NOMO-1 treated with DMSO at 0.1 percent for 48 hours (cell line): Measurements from ENCODE around the gene CLMP.

Experiments used
- DNase-seq: peaks from one replicate; lab custom pipeline; 2025; ENCODE audit not compliant: unreplicated experiment; lab: John Stamatoyannopoulos, UW

Gene CLMP

GRCh38 chr11:123195188-123196059 is at the start of gene CLMP:
TSS of gene CLMP (minus strand) at chr11:123195248. CDS start at chr11:123194940, 308 bp downstream.
- DNase-seq: no peak

DNA sequence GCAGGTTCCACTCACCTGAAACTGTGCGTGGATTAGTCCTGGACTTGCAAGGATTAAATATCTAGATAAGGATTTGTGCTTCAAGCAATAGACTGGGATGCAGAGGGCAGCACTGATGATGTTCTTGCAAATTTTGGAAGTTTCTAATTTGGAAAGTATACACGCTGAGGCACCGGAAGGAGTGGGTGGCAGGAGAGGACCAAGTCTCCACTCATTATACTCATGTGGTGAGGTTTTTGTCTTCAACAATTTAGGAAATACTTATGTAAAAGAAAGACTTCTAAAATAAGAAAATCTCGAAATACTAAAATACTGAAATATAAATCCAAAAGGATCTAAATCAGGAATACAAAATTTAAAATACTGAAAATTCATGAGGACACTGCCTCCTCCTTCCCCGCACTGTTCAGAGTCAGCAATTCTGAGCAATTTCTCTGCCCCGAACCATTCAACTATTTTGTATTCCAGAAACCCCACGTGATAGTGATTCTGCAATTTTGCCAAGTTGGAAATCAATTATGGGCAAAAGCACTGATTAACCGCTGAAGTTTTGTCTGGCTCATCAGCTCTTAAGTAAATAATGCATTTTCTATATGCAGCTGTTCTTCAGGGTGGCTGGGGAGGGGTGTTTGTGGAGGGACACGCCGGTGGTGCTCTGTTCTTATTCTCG is 47.0 kb upstream of the CLMP start:
- DNase-seq: no peak

GRCh38 chr11:123241294-123241693 is 46.2 kb upstream of the CLMP start:
- DNase-seq: no peak

GRCh38 chr11:123239191-123240150 is 44.4 kb upstream of the CLMP start:
- no peak for DNase-seq

DNA sequence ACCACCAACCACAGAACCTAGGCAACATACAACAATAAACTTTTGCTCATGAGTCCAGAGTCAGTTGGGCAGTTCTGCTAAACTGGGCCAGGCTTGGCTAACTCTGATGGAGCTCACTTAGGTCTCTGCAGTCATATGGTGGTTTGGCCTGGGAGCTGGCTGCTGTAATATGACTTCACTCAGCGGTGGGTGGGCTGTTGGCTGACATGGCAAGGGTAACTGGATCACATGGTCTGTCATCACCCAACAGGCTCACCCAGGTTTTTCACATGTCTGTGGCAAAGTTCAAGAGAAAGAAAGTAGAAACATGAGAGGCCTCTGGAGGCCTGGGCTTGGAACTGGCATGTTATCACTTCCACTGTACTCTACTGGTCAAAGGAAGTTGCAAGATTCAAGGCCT is 43.2 kb upstream of the CLMP start:
- DNase-seq: peak; percentile 25

DNA sequence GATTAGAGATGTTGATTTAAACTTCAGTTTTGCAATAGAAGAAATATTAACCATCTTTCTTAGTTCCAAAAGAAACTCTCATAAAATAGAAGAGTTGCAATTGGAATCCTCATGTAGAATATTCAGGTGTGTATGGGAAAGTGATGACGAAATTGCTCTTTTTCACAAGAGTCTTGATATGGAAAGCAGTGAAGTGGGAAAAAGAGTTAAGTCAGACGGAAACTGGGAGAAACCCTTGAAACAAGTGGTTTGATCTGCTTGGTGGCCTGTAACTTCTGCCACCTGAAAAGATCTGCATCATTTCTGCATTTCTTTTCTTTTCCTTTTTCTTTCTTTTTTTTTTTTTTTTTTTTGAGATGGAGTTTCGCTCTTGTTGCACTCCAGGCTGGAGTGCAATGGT is 41.8 kb upstream of the CLMP start:
- DNase-seq: no peak

DNA sequence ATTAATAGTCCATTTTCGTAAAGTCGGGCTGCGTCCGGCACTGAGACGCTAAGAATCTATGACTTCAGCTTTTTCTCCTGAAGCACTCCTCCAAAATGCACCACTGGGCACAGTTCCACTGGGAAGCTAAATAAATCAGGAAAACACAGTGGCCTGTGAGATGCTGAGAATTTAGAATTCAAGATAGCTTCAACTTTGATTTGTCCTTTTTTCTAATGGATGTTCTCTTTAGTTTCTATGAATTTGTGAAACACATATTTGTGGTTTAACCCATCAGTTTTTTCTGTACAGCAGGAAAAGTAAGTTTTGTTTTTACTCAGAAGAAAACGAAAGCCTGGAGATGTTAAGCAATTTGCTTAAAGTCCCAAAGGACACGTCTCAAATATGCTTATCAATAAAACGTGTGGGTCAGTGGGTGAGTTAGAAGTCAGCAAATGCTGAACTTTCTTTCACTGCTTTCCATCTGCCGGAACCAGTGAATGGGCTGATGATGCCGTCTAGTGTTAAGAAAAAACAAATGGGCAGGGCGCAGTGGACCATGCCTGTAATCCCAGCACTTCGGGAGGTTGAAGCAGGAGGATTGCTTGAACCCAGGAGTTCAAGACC is 40.7 kb upstream of the CLMP start:
- no peak for DNase-seq

DNA sequence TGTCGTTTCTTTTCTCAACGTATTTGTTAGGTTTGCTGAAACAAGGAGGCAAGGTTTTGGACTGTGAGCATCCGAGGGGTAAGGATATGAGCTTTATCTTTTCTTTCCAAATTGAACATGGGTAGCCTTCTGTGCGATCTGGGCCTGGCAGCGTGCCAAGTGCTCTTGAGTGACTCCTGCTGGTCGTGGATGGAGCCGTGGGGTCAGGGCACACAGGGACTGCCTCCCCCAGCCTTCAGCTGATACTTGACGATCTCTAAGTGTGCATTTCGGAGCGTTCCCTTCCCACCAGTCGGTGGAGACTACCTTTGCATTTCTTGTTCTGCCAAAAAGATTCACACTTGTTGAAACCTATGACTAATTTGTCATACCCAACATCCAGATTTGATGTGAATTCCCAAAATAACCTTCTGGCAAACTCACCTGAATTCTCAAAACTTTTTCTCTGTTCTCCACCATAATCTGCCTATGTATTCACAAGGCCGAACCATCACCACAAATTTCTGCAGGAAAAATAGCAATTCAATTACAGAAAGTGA is 40.1 kb upstream of the CLMP start:
- DNase-seq: no peak

DNA sequence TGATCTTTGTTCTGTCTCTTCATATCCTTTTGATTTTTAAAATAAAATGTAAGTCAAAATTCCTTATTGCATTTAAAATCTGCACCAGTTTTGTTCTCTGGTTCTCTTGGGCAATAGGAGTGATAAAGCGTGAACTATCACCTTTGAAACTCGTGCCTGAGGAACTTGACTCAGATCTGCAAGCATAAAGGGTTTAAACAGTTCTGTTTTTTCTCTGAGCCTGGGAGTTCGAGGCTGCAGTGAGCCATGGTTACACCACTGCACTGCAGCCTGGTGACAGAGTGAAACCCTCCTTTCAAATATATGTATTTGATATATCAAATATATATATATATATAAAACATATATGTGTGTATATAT is 38.9 kb upstream of the CLMP start:
- DNase-seq: peak; percentile 53

DNA sequence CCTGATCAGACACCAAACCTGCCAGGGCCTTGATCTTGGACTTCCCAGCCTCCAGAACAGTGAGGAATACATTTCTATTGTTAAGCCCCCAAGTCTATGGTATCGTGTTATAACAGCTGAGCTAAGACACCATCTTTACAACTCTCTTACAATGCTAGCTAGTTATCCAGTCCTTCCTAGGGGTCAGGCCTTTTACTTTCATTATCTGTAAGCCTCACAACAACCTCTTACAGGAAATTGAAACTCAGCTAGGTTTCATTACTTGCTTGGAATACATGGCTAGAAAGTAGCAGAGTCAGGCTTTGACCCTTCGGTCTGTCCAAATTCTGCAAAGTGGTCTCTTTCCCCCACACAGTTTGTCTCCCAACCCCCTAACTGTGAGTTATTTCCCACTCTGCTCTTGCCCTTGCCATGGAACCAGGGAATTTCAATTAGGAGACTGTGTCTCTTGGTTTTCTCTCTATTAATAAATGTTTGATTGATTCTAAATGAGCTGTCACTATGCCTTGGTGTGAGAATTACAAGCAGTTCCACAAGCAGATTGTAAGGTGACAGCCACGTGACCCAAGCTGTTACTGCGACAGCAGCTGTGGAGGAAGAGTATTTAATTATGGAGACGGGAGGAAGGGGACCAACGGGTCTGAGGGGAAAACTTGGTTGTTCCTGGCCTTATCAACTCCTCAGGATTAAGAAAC is 38.4 kb upstream of the CLMP start:
- peak; percentile 33 for DNase-seq

DNA sequence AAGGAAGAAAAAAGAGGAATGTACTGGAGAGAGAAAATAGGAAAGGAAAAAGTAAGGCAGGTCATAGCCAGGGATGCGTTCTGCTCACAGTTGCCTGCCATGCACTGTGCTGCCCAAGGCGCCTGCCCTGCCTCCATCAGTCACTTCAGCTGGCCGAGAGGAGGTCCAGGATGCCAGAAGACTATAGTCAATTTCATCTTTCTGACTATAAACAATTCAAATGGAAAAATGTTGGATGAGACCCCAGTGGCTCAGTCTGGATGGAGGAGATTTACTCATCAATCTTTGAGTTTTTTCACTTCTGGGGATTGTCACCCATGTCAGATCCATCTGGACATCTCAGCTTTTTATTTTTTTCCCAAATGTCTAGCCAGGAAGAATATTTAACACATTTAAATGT is 36.7 kb upstream of the CLMP start:
- DNase-seq: no peak

DNA sequence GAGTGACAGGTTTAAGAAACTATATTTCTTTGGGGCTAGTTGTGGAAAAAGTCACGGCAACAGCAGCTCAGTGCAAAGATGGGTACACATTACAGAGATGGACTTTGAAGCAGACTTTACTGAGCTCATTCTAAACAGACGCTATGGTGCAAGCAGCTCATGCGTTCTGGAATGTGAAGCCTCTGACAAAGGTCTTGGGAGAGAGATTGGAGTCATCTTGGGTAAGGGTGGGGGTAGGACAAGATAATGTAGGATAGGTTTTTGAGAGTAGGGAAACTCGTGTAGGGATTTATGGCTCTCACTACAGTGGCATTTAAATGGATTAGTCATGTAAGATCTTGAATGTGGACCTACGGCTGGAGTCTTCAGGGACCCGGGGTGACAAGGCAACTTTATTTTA is 36.2 kb upstream of the CLMP start:
- no peak for DNase-seq

DNA sequence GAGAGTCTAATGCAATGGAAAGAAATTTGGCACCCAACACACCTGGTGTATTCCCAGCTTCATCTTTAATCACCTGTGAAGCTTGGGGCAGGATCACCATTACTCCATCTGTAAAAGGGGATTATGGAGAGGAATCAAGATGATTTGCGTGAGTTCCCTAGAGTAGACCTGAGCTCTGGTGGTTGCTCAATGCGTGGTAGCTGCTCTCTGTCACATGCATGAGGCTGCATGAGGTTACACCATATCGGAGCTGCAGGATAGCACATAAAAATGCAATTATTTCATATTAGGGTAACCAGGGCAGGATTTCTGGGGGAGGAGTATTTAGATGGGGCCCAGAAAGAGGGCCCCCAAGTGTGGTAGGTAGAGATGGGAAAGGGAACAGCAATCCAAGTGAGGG is 35.3 kb upstream of the CLMP start:
- no peak for DNase-seq

DNA sequence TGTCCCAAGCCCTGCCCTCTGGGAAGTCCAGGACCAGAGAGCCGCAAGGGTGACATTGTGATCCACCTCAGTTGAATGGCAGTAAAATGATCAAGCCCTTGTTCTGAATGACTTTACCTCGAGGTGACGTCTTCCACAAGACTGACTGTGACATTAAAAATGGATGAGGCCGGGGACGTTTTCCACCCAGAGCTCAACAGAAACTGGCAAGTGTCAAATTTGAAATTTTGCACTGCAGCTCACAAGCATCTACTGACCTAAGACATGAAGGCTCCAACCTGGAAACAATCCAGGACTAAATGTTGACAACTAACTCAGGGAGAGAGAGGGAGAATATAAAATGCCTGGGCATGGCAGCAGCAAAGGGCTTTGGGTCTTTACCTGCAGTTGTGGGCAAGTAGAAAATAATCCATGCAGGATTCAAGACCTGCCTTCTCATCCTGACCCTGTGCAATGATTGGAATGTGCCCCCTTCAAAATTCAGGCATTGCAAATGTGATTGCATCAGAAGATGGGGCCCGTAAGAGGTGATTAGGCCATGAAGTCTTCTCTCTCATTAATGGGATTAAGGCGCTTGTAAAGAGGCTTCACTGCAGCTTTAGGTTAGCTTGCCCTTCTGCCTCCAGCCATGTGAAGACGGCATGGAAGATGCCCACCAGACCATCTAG is 33.6 kb upstream of the CLMP start:
- no peak for DNase-seq

- DNase-seq: no peak
Observed at GRCh38 chr11:123227763-123228495, 32.9 kb upstream of the CLMP start.

GRCh38 chr11:123221584-123221983 is 26.5 kb upstream of the CLMP start:
- DNase-seq: no peak

GRCh38 chr11:123221096-123221561 is 26.1 kb upstream of the CLMP start:
- DNase-seq: no peak

DNA sequence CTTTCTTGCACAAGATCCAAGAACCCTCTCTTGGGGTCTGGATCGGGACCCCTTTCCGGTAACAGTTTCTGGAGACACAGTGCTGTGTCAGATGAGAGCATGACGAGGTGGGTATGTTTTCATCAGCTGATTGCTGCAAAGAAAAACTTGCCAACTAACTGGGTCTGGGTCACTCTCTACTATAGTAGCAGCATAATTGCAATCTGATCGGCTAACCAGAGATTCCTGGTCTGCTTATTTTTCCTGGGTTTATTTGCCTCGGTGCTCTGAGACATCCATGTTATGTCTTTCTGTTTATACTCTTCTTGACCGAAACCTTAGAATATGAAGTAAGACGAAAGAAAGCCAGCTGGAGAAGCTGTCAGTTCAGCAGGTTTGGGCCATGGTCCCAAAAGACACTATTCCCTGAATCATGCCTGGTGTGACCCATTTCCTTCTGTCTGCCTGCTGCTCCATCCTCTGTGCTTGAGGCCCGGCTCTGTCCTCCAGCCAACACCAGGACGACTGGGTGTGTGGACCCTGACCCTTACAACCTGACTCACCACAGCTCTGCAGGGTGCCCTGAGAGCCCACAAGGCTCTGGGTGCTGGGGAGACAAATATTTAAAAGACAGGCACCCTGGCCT is 24.1 kb upstream of the CLMP start:
- no peak for DNase-seq
